Urinary bladder (tissue), 4 donors: ENCODE results near the gene RPL37. TPM values are rescaled to one million over a fixed set of nuclear protein-coding genes. Genes with fewer than 3 reads are reported as not detected.

Experiments
- DNase-seq: peaks from one replicate; pipeline ENCODE4 v3.0.0-alpha.2; 2015; ENCODE audit errors: extremely low spot score
- H3K27ac ChIP-seq: one replicate; pipeline ENCODE4 v1.5.1; 2013; ENCODE audit warnings: low read depth, mild to moderate bottlenecking, moderate library complexity
- H3K36me3 ChIP-seq: one replicate; pipeline ENCODE4 v1.6.1; 2013; ENCODE audit warnings: mild to moderate bottlenecking, moderate library complexity; ENCODE audit not compliant: insufficient read depth
- H3K4me1 ChIP-seq: one replicate; pipeline ENCODE4 v1.6.1; 2013; ENCODE audit warnings: mild to moderate bottlenecking, moderate library complexity; ENCODE audit not compliant: insufficient read depth
- H3K4me3 ChIP-seq: one replicate; pipeline ENCODE4 v1.5.1; 2013; ENCODE audit warnings: low read depth, low read length
- WGBS: extraction: QIAGEN DNeasy Blood & Tissue Kit; methylation state at CpG from one replicate; pipeline ENCODE4 v1.1.7; 2013; 5-methylcytosine and 5-hydroxymethylcytosine counted together
- polyA plus RNA-seq: library from polyadenylated mRNA; stranded (reverse); fragments of 200-250 nt; gene quantifications from one replicate; pipeline ENCODE4 v1.2.3, GENCODE V29; 2013
- total RNA-seq: library from RNA; depleted of rRNA; stranded (reverse); fragments of >200 nt; gene quantifications from one replicate; pipeline ENCODE4 v1.2.3, GENCODE V29; 2014
- donor health status: healthy with polysubstance abuse.
- donor health status: healthy.

The RPL37 gene
- total and polyA plus RNA-seq, 2 donors: 1,380 to 2,876 TPM

- WGBS: 71% methylated on average over 4 of the region's 4 CpGs
These were observed 18.7 kb upstream of the RPL37 start for GRCh38 chr5:40853632-40854192.

DNA sequence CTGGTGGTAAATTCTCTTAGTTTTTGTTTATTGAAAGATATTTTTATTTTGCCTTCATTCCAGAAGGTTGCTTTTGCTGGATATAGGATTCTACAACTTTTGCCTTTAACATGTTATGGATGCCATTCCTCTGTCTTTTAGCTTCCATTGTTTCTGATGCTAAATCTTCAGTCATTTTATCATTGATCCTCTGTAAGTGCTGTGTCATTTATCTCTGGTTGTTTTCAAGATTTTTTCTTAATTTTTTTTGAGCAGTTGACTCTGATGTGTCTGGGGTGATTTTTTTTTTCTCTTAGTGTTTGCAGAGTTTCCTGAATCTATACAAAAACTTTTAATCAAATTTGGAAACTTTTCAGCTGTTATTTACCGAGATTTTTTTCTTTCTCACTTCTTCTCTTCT is 12.5 kb upstream of the RPL37 start:
- 88% methylated on average over 1 of the region's 1 CpG for WGBS
- Histone ChIP-seq H3K4me3 (no peak overlapping the region), H3K4me1 (no peaks in the 10 kb centered on the region), H3K36me3 (no peaks in the 10 kb centered on the region), H3K27ac (no peak overlapping the region)
- DNase-seq: no peak

More at GRCh38 chr5:40853632-40854192, 18.7 kb upstream of the RPL37 start:
- peaks cover 2% of the 10 kb centered on the region for H3K36me3 ChIP-seq
- no peak overlapping the region for H3K4me3 ChIP-seq
- H3K27ac ChIP-seq: no peak overlapping the region
- DNase-seq: no peak
- H3K4me1 ChIP-seq: no peaks in the 10 kb centered on the region

DNA sequence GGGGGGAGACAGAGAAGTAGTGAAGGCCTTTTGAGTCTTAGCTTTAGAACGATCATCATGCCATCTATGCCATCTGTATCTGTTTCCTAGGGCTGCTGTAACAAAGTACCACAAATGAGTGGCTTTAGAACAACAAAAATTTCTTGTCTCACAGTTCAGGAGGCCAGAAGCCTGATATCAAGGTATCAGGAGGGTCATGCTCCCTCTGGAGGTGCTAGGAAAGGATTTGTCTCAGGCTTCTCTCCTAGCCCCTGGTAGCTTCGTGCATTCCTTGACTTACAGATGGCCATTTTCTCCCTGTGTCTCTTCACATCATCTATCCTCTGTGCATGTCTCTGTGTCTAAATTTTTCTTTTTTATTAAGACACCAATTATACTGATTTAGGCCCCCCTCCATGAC is 11.3 kb upstream of the RPL37 start:
- no peak for DNase-seq
- no peak overlapping the region for H3K4me3 ChIP-seq
- WGBS: 86% methylated on average over 2 of the region's 2 CpGs
- H3K36me3 ChIP-seq: no peaks in the 10 kb centered on the region
- H3K27ac ChIP-seq: no peak overlapping the region
- no peaks in the 10 kb centered on the region for H3K4me1 ChIP-seq

GRCh38 chr5:40844565-40844964 is 9.5 kb upstream of the RPL37 start:
- WGBS: 92% methylated on average over 4 of the region's 4 CpGs
- Histone ChIP-seq H3K4me1 (no peaks in the 10 kb centered on the region), H3K4me3 (no peak overlapping the region), H3K27ac (no peak overlapping the region), H3K36me3 (no peaks in the 10 kb centered on the region)
- no peak for DNase-seq

- 33% methylated on average over 2 of the region's 2 CpGs for WGBS
- no peak overlapping the region for H3K27ac ChIP-seq
- H3K4me3 ChIP-seq: no peak overlapping the region
- DNase-seq: no peak
- no peaks in the 10 kb centered on the region for H3K36me3 ChIP-seq
- H3K4me1 ChIP-seq: no peaks in the 10 kb centered on the region
These were observed 7.3 kb upstream of the RPL37 start for GRCh38 chr5:40842351-40842750.

DNA sequence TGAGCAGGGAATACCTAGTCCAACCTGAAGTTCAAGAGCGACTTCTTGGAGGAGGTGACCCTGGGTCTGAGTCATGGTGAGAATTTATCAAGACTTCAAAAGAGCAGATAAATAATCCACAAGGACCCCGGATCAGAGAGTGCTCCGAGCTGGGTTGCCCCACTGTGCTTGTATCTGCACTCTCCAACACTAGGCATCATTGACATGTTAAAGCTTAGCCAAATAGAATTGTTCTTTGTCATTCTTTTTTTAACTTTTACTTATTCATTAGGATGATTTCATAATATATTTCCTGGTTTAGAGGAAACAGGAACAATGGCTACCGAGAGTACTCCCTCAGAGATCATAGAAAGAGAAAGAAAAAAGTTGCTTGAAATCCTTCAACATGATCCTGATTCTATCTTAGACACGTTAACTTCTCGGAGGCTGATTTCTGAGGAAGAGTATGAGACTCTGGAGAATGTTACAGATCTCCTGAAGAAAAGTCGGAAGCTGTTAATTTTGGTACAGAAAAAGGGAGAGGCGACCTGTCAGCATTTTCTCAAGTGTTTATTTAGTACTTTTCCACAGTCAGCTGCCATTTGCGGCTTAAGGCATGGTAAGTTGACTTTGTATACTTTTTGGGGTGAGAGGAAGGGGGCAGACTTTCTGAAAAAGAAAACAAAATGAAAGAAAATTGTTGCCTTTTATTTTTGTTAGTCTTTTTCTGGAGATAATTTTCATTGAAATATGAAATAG is 6.2 kb upstream of the RPL37 start, which contains the start of gene CARD6:
Gene CARD6 (plus strand): TSS at position 300 of the 738 bp plus-strand sequence. CDS start 16 bp downstream, at position 316.
- Histone ChIP-seq H3K36me3 (no peaks in the 10 kb centered on the region), H3K4me1 (no peaks in the 10 kb centered on the region), H3K4me3 (peak within 1 kb of the TSS; percentile 39), H3K27ac (peak within 1 kb of the TSS; percentile 64)
- WGBS: 36% methylated on average over 9 of the region's 9 CpGs
- no peak for DNase-seq

- no peak overlapping the region for H3K4me3 ChIP-seq
- WGBS: 91% methylated on average over 6 of the region's 6 CpGs
- DNase-seq: no peak
- no peaks in the 10 kb centered on the region for H3K4me1 ChIP-seq
- H3K27ac ChIP-seq: no peak overlapping the region
- no peaks in the 10 kb centered on the region for H3K36me3 ChIP-seq
These were observed 3.1 kb upstream of the RPL37 start for GRCh38 chr5:40838086-40838485.

DNA sequence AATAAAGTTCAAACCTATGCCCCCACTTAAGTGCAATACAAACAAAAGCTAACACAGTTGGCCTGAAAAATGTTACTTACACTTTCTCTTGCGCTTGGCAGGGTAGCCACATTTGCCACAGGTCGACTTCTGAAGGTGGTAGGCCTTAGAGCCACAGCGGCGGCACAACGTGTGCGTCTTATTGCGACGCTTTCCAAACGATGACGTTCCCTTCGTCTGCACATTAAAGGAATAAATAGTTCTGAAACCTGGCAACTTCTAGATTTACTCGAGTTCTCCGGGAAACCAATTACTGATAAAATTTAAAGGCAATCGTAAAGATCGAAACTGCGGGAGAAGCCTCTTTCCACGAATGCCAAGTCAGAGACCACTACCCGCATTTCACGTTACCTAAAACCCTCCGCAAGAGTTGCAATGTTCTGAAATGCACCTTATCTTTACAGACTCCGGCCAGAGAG is 602 bp downstream of the RPL37 start:
- H3K36me3 ChIP-seq: peaks cover 10% of the 10 kb centered on the region
- H3K27ac ChIP-seq: peak overlapping the region; percentile 96
- no peaks in the 10 kb centered on the region for H3K4me1 ChIP-seq
- 1% methylated on average over 21 of the region's 21 CpGs for WGBS
- no peak for DNase-seq
- H3K4me3 ChIP-seq: peak overlapping the region; percentile 50

GRCh38 chr5:40833712-40834229 is 1.3 kb downstream of the RPL37 start:
- Histone ChIP-seq H3K36me3 (peaks cover 10% of the 10 kb centered on the region), H3K27ac (peak overlapping the region; percentile 3), H3K4me3 (peak overlapping the region; percentile 50), H3K4me1 (no peaks in the 10 kb centered on the region)
- 45% methylated on average over 13 of the region's 13 CpGs for WGBS
- DNase-seq: no peak

- Histone ChIP-seq H3K4me3 (no peak overlapping the region), H3K36me3 (peaks cover 12% of the 10 kb centered on the region), H3K4me1 (no peaks in the 10 kb centered on the region), H3K27ac (no peak overlapping the region)
- no peak for DNase-seq
- WGBS: 85% methylated on average over 4 of the region's 4 CpGs
These were observed 2.7 kb downstream of the RPL37 start for GRCh38 chr5:40832345-40832744.

GRCh38 chr5:40831346-40832210 is 3.4 kb downstream of the RPL37 start:
- H3K4me1 ChIP-seq: no peaks in the 10 kb centered on the region
- no peak for DNase-seq
- H3K27ac ChIP-seq: no peak overlapping the region
- no peak overlapping the region for H3K4me3 ChIP-seq
- 76% methylated on average over 4 of the region's 4 CpGs for WGBS
- peaks cover 14% of the 10 kb centered on the region for H3K36me3 ChIP-seq

DNA sequence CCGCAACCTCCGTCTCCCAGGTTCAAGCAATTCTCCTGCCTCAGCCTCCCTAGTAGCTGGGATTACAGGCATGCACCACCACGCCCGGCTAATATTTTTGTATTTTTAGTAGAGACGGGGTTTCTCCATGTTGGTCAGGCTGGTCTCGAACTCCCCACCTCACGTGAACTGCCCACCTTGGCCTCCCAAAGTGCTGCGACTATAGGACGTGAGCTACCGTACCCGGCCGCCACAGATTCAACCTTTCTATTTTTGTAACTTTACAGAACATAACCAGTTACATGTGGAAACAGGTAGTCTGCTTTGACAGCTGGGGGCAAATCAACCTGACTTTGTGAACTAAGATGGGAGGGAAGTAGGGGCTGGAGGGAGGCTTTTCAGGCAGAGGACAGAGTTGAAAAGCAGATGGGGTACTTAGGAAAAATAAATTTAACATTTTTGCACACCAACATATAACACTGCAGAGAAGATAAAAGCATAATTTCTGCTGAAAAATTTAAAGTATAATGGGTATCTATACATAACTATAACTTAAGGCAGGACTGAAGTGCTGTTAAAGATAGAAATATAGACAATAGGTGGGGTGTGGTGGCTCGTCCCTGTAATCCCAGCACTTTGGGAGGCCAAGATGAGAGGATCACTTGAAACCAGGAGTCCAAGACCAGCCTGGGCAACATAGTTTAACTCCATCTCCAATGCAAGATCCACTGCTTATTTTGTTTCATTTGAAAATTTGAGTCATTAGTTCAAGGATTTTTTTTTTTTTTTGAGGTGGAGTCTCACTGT is 5.1 kb downstream of the RPL37 start:
- Histone ChIP-seq H3K4me3 (no peak overlapping the region), H3K36me3 (peaks cover 14% of the 10 kb centered on the region), H3K4me1 (no peaks in the 10 kb centered on the region), H3K27ac (no peak overlapping the region)
- no peak for DNase-seq
- WGBS: 95% methylated on average over 13 of the region's 13 CpGs
